GM04504 (cell line): ENCODE data around the gene UFC1.
A peak's percentile ranks its signal among the peaks of the same experiment; 100 is the strongest.

Experiments
- DNase-seq: peaks from one replicate; pipeline ENCODE4 v3.0.0-alpha.2; 2012; ENCODE audit warnings: low read depth

Gene UFC1

DNA sequence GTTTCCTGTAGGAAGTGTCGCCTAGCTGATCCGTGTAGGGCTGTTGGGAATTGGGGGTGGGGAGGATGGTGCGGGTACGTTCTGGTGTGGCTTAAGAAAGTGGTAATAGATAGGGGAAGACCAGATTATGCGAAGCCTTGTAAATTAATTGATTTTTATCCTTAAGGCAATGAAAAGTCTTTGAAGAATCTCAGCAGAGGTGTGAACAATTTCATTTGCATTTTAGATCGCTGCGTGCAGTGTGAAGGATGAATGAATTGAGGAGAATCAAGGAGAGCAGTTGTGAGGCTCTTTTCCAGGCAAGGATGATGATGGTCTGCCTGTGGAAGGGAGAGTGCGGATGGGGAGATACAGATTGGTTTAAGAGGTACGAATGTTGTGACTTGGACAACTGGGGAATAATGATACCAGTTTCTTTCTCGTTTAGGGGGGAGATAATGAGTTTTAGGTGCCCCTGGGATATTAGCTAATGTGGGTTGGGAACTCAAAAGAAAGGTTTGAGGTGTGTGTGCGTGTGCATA lies 20.5 kb upstream of the UFC1 start:
- no peak for DNase-seq

DNA sequence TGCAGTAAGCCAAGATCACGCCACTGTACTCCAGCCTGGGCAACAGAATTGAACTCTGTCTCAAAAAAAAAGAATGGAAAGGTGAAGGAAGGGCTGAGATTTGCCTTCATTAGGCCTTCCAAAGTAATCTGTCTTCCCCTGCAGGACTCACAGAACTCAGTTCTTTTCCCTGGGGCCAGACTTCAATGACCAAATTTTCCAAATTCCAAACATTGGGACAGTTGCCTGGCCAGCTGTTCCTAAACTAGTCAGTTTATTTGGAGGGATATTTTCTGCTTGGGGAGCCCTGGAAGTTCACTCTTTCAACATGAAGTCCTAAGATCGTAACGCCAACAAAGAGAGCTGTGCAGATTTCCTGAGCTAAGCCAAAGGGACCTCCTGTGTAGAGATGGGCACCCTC lies 15.9 kb upstream of the UFC1 start:
- no peak for DNase-seq

DNA sequence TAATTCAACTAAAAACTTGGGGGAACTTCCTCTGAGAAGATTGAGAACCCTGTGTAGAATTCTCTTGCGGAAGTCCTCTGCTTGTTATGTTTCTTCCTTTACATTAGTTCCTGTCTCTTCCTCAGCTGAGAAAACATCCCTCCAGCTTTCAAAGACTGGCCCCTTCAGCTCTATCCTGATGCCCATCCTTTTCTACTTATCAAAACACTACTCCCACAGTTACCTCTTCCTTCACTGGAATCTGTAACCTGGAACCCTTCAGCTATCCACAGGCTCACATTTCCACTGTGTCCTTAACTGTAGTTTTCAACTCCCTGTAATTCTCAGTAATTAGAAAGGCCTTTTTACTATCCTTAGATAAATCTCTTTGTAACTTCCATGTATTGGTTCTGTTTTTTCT lies 15.3 kb upstream of the UFC1 start:
- no peak for DNase-seq

DNA sequence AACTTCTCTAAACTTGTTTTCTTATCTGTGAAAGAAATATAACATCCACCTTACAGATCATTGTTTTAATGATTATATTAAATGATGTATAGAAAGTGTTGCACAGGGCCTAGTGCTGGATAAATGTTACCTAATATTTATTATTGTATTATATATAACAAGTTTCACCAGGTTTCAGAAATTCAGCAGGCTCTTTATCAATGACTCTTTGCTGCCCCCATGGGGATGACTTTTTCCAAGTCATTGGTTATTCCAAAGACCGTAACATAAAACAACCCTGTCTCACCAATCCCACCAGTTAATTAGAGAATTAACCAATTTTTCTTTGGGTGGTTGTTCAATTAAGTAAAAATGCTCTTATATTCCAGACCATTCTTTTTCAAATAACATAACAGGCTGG lies 14.0 kb upstream of the UFC1 start:
- no peak for DNase-seq

DNA sequence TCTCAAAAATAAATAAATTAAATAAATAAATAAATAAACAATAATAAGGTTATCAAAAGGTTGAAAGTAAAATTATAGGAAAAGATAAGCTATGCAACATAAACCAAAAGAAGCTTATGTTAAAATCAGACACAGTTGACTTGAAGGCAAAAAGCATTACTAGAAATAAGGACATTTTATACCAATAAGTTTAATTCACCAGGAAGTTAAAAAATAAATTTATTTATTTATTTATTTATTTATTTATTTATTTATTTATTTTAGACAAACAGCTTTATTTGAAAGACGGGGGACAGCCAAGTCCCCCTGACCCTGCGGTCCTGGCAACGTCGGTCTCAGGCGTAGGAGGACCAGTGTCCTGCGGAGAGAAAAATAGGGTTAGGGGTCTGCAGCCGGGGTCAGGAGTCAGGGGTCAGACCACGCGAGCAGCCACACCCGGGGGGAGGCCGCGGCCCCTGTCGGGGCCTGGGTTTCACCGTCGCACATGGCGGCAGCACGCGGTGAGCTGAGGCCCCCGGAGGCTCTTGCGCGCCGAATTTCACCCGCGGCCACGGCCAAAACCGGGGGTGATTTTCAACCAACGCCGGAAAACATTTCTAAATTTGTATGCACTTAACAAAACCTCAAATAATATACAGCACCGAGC lies 12.9 kb upstream of the UFC1 start:
- no peak for DNase-seq

DNA sequence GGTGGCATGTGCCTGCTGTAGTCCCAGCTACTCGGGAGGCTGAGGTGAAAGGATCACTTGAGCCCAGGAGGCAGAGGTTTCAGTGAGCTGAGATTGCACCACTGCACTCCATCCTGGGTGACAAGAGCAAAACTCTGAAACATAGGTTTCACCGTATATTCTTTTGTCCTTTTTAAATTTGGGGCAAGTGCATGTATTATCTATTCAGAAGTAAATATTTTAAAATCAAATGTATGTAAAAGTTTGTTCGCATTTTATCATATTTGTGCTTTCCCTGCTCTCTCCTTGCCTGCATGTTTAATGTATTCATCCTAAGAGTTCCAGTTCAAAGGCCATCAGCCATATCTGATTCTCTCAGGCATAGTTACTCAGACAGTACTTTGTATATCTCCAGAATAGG lies 7.9 kb upstream of the UFC1 start:
- DNase-seq: no peak

DNA sequence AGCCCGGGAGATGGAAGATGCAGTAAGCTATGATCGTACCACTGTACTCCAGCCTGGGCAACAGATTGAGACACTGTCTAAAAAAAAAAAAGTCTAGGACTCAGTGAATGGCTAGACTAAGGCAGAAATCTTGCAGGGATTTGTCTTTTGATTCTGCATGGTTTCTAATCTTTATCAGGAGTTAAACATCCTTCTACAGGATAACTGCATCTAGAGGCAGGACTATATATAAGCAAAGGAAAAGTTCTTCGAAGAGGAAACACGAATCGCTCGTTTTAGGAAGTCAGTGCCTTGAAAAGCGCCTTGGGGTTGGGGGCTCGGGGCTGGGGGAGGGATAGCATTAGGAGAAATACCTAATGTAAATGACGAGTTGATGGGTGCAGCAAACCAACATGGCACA lies 602 bp upstream of the UFC1 start:
- DNase-seq: no peak

DNA sequence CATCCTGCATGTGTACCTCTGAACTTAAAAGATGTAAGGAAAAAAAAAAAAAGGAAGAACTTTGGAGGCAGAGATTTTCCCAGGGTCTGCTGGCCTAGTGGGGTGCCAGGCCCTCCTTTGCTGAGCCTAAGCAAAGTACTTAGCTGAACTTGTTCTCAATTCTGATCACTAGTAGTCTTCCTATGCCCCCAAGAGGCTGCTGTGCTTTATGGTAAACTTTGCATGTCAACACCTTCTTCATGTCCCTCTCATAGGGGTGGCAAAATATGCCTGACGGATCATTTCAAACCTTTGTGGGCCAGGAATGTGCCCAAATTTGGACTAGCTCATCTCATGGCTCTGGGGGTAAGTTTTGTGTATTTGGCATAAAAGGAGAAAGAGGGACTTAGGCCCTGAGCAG lies 4.1 kb downstream of the UFC1 start:
- no peak for DNase-seq

DNA sequence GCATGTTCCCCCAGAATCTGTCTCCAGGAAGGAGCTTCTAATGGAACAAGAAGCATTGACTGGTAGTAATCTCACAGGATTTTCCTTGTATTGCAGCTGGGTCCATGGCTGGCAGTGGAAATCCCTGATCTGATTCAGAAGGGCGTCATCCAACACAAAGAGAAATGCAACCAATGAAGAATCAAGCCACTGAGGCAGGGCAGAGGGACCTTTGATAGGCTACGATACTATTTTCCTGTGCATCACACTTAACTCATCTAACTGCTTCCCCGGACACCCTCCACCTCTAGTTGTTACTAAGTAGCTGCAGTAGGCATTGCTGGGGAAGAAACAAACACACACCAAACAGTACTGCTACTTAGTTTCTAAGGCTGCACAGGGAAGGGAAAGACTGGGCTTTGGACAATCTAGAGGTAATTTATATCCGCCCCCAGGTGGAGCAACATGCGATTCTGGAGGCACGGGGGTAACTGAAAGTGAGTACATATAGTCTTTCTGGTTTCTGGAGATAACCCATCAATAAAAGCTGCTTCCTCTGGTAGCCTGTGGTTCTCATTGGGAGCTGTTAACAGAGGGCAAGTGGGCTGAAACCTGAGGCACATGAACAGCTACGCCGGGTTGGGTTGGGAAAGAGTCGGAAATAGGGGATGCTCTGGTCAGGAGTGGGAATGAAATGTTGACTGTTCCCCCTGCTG lies 4.7 kb downstream of the UFC1 start:
- no peak for DNase-seq

DNA sequence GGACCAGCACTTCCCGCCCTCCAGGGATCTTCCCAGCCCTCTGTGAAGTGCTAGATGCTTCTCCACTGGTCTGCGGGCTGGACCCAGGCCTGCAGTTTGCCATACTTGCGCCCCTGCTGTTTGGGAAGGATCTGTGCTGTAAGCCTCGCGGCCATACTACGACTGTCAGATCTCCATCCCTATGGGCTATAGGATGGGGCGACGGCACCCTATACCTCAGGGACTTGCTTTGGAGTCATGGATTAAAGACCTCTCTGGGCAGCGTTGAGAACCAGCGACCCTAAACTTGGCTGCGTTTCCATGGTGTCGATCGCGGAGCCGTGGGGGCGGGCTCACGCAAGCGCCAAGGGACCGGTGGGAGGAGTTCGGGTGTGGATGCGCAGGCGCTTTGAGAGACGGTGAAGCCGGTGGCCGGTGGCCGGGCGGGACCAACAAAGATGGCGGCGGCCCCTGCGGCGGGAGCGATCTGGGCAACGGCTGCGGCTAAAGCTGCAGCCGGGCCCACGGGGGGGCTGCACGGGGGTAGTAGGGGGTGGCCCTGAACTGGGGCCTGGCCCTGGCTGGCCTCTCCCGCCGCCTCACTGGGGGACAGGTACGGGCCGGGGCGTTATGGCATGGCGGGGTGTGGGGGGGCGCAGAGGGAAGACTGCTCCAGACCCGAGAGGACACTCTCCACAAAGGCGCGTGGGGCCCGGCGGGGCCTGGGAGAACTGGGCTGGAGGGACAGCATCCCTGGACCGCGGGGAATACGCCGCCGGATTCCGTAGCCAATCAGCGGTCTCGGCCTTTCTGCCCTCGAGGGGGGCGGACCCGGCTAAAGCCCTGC lies 5.5 kb downstream of the UFC1 start, which contains the start of gene USP21:
TSS of gene USP21 (plus strand) at position 414 of the 826 bp plus-strand sequence. CDS start 1,141 bp downstream, outside the sequence.
- peak; percentile 73 for DNase-seq

DNA sequence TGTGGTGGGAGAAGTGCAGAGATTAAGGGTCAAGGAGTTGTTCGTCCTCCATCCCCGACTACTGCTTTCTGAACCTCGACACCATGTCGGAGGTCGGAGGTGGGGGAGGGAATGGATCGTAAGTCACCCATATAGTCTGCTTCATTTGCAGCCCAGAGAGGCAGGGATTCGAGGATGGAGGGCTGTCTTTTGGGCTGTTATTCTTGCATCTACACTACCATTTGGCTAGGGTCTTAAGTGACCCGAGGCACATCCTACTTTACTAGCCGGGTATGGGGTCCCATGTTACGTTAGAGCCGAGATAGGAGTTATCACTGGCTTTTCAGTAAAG lies 6.1 kb downstream of the UFC1 start:
- DNase-seq: no peak

DNA sequence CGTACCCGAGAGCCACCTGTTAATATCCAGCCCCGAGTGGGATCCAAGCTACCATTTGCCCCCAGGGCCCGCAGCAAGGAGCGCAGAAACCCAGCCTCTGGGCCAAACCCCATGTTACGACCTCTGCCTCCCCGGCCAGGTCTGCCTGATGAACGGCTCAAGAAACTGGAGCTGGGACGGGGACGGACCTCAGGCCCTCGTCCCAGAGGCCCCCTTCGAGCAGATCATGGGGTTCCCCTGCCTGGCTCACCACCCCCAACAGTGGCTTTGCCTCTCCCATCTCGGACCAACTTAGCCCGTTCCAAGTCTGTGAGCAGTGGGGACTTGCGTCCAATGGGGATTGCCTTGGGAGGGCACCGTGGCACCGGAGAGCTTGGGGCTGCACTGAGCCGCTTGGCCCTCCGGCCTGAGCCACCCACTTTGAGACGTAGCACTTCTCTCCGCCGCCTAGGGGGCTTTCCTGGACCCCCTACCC lies 6.9 kb downstream of the UFC1 start:
- DNase-seq: no peak

DNA sequence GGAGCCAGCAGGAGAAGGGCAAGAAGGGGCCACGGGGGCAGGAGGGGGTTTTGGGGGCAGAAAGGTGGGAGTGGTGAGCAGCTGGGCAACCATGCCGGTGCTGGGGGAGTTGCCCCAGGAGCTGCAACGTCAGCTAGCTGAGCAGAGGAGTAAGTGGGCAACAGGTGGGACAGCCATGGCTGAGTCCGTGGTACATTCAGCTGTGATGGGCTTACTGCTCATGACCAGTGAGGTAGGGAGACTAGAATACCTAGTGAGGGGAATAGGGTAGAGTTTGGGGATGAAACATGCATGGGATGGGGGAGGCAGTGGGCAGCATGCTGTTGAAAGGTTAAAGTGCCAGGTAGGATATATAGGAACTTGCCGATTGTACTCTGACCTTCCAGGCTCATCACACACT lies 7.9 kb downstream of the UFC1 start:
- no peak for DNase-seq

DNA sequence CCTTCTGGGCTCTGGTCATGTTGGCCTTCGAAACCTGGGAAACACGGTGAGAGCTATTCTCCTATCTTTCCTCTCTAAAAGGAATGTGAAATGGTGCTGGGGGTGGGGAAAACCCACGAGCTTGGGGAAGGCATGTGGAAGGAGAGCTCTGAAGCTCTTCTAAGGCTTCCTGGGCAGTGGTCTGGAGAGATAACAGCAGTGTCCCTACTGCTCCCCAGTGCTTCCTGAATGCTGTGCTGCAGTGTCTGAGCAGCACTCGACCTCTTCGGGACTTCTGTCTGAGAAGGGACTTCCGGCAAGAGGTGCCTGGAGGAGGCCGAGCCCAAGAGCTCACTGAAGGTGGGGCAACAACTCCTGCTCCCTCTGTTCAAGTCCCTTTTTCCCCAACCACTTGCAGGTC lies 8.3 kb downstream of the UFC1 start:
- DNase-seq: no peak

DNA sequence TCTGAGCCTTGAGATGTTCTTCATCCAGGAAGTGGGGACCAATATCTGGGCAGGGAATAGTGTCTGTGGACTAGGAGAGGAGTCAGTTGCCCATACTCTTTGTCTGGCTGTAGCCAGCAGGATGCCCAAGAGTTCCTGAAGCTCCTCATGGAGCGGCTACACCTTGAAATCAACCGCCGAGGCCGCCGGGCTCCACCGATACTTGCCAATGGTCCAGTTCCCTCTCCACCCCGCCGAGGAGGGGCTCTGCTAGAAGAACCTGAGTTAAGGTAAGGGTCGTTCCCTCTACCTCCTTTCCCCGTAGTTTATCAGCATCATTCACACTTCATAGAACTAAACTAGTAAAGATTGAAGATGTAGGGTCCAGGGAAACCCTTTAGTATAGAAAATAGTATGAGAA lies 9.0 kb downstream of the UFC1 start:
- DNase-seq: no peak

DNA sequence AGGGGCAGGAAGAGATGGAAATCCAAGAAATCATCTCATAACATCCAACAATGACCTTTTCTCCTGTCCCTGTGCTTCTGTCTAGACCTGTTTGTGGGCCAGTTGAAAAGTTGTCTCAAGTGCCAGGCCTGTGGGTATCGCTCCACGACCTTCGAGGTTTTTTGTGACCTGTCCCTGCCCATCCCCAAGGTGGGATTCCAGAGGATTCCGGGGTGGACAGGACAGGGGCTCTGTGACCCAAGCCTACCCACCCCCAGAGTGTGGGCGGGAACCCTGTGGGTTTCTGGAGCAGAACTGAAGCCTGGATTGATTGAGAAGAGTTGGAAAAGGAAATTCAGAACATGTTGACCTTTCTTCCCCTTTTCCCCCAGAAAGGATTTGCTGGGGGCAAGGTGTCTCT lies 10.0 kb downstream of the UFC1 start:
- DNase-seq: no peak

DNA sequence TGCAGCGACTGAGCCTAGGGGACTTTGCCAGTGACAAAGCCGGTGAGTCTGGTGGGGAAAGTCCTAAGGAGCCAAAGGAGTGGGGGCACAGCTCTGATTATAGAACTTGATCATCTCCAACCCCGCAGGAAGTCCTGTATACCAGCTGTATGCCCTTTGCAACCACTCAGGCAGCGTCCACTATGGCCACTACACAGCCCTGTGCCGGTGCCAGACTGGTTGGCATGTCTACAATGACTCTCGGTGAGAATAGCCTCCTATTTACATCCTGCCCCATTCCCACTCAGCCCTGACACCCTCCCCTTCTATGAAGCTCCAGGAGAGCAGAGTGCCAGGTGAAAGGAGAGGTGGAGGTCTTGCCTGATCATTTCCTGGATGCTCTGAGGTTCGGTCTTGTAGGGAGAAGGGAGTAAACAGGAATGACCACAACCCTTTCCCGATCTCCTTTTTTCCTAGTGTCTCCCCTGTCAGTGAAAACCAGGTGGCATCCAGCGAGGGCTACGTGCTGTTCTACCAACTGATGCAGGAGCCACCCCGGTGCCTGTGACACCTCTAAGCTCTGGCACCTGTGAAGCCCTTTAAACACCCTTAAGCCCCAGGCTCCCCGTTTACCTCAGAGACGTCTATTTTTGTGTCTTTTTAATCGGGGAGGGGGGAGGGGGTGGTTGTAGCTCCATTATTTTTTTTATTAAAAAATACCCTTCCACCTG lies 11.3 kb downstream of the UFC1 start:
- no peak for DNase-seq

DNA sequence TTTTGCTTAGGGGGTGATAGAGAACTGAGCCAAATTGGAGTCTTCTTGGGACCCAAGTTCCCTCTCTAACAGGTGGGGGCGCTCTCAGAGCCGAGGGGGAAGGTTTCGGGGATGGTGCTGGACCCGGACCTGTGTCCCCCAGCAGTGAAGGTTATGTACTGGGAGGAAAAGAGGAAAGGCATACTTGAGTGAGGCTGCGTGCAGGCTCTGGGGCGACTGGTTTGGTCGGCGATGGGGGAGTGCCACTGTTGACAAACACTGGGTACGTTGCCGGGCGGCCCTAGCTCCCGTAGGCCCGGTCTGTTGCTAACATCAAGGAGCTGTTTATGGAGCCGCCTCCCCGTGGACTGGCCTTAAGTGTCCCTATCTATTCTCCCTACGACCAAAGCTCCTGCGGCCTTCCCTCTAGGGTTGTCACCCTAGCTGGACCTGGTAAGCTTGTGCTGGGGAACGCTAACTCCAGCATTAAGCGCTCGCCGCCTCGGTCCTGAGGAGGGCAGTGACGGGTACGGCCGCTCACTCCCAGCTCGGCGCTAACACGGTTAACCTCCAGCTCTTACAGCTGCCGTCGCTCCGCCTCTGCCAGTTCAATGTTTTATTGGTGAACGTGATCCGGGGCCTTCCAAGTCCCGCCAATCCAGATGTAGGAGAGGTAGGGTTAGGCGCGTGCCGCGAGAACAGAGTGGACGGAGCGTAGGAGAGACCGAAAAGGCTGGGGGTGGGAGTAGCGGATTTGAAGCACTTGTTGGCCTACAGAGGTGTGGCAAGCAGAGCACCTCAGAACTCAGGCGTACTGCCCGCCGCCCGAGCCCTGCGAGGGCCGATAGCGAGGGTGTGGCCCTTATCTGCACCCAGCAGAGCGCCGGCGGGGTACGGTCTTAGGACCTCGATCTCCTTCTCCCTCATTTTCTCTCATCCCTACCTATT lies 12.2 kb downstream of the UFC1 start, which contains the start of gene PPOX:
TSS of gene PPOX (plus strand) at position 685 of the 927 bp plus-strand sequence. CDS start 422 bp downstream, outside the sequence.
- DNase-seq: peak; percentile 95

DNA sequence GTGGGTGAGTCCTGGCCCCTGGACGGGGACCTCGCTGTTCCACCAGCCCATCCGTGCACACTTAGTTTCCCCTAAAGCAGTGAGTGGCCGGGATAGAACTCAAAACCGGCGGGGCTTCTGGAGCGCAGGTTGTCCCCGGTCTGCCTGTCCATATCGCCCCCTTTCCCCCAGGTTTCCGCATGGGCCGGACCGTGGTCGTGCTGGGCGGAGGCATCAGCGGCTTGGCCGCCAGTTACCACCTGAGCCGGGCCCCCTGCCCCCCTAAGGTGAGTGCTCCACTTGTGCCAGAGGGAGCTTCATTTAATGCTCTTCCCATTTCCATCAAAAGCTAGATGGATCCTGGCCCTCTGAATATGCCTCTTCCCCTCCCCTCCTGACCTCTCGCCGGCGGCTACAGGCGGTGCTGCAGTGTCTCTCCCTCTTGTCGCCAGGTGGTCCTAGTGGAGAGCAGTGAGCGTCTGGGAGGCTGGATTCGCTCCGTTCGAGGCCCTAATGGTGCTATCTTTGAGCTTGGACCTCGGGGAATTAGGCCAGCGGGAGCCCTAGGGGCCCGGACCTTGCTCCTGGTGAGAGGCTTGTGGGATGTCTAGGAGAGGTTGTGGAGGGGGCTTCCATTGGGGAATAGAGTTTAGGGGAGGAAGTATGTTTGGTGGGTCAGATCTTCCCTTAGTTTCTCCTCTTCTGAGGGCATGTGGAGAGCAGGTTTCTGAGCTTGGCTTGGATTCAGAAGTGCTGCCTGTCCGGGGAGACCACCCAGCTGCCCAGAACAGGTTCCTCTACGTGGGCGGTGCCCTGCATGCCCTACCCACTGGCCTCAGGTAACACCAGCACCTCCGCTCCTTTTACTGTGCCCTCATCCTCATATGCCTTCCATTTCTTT lies 13.1 kb downstream of the UFC1 start:
- no peak for DNase-seq

DNA sequence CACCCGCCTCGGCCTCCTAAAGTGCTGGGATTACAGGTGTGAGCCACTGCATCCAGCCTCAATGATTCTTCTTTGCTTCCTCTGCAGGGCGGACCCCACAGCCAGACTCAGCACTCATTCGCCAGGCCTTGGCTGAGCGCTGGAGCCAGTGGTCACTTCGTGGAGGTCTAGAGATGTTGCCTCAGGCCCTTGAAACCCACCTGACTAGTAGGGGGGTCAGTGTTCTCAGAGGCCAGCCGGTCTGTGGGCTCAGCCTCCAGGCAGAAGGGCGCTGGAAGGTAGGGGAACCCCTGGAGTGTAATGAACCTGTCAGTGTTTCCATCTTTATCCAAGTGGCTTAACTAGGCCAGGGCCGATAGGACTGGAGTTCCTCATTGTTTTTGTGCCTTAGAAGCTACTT lies 15.1 kb downstream of the UFC1 start:
- no peak for DNase-seq
